T-helper 17 cell (primary cell): ENCODE results near the gene RBM28. TPM values are rescaled to one million over a fixed set of nuclear protein-coding genes. Genes with fewer than 3 reads are reported as not detected.
"Not testable (repeated sequence)": the region's sequence is repeated elsewhere in the genome, so short reads cannot be mapped to it uniquely, and the experiment has no call there.

Experiments
- ATAC-seq: fragments of 150-1000 bp; cut with Tn5 transposase; 2 replicates; pipeline ENCODE4 v1.10.0; 2021; ENCODE audit warnings: mild to moderate bottlenecking, moderate library complexity
- DNase-seq, 3 donors: peaks; one replicate each; pipeline versions ENCODE4 v3.0.0 to v3.0.0-alpha.2; 2020 to 2021
- H3K9me3 ChIP-seq: one replicate; pipeline ENCODE4 v1.7.0; 2013; ENCODE audit warnings: low read length, mild to moderate bottlenecking; ENCODE audit not compliant: control insufficient read depth, poor library complexity, severe bottlenecking
- H3K27ac Mint-ChIP-seq: one replicate; pipeline ENCODE4 v1.8.0; 2022; ENCODE audit warnings: mild to moderate bottlenecking, moderate library complexity, mixed read lengths
- H3K27me3 Mint-ChIP-seq: one replicate; pipeline ENCODE4 v1.8.0; 2022; ENCODE audit warnings: mixed read lengths
- H3K36me3 Mint-ChIP-seq: one replicate; pipeline ENCODE4 v1.8.0; 2022; ENCODE audit warnings: low read depth, mixed read lengths
- H3K4me1 Mint-ChIP-seq: one replicate; pipeline ENCODE4 v1.8.0; 2022; ENCODE audit warnings: mild to moderate bottlenecking, mixed read lengths
- H3K4me3 Mint-ChIP-seq: one replicate; pipeline ENCODE4 v1.8.0; 2022; ENCODE audit warnings: mild to moderate bottlenecking, moderate library complexity, mixed read lengths
- total RNA-seq, 4 donors: library from RNA in 2 of 4; stranded (reverse) in 2 of 4; gene quantifications; one replicate each; pipeline ENCODE4 v1.2.3 and lab custom pipeline; 2022 to 2026

Gene RBM28
- total RNA-seq, 2 donors from 2014 or later: 24.1 to 24.9 TPM

DNA sequence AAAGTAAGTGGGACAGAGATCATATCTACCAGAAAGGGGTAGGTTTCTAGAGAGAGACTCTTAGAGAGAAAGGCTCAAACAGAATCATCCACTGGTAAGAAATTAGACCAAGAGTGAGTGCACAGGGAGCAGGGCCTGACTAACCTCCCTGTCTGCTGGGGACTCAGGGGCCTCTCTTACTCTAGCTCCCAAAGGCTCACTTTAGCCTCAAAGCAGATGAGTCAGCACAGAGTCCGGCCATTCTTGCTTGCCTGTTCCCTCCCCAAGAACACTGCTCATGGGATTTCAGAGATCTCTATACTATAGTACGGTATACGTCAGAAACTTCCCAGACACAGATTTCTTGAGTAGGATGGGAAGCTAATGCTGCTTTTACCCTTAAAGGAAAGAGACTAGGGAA lies 32.7 kb downstream of the RBM28 start:
- H3K4me3 Mint-ChIP-seq: no peak overlapping the region
- H3K27me3 Mint-ChIP-seq: no peaks in the 10 kb centered on the region
- peaks cover 4% of the 10 kb centered on the region for H3K4me1 Mint-ChIP-seq
- no peaks in the 10 kb centered on the region for H3K9me3 ChIP-seq
- ATAC-seq: no peak
- peaks cover 22% of the 10 kb centered on the region for H3K36me3 Mint-ChIP-seq
- H3K27ac Mint-ChIP-seq: no peak overlapping the region
- DNase-seq: no peak

DNA sequence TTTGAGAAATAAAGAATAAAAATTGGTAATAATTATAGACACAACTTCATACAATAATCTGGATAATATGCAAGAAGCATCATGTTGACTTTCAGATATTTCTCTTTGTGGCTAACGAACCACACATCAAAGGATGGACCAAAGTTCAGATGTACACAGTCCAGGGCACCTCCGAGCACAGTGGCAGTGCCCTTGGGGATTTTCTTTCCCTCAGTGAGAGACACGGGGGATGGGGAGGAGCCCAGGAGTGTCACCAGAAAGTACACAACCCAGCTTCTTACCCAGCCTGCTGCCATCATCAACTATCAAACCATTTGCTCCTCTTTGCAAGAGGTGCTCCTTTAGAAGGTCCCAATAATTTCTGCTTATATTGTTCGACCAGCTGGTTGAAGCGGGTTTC lies 33.2 kb downstream of the RBM28 start:
- no peaks in the 10 kb centered on the region for H3K9me3 ChIP-seq
- Mint-ChIP-seq H3K4me3 (no peak overlapping the region), H3K27ac (no peak overlapping the region), H3K4me1 (peaks cover 4% of the 10 kb centered on the region), H3K36me3 (peaks cover 19% of the 10 kb centered on the region), H3K27me3 (no peaks in the 10 kb centered on the region)
- DNase-seq (no peak), ATAC-seq (no peak)

DNA sequence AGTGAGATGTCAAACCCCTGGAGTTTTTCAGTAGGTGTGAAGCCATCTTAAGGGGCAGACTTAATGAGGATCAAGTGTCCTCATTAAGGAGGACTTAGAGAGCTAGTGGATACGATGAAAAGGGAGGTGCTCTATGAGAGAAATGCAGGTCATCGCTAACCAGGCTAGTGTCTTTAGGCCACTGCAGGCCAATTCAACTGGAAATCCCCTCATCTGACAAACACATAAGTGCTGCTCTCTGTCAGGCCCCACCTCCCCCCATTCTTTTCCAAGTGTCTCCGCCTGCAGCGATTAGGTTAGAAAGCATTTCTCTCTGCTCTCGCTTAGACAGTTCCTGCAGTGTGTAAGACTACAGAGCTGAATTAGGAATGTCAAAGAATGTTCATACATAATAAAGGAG lies 33.7 kb downstream of the RBM28 start:
- H3K4me3 Mint-ChIP-seq: no peak overlapping the region
- H3K27me3 Mint-ChIP-seq: no peaks in the 10 kb centered on the region
- no peak overlapping the region for H3K27ac Mint-ChIP-seq
- DNase-seq (no peak), ATAC-seq (no peak)
- H3K36me3 Mint-ChIP-seq: peaks cover 18% of the 10 kb centered on the region
- H3K9me3 ChIP-seq: no peaks in the 10 kb centered on the region
- H3K4me1 Mint-ChIP-seq: peaks cover 4% of the 10 kb centered on the region

DNA sequence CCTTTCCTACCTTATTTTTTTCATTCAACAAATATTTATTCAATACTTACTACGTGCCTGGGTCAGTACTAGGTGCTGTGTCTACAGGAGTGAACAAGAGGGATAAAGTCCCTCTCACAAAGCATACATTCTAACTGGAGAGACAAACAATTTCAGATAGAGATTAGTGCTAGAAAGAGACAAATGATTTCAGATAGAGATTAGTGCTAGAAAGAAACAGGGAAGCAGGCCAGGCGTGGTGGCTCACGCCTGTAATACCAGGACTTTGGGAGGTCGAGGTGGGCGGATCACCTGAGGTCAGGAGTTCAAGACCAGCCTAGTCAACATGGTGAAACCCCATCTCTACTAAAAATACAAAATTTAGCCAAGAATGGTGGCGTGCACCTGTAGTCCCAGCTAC lies 34.6 kb downstream of the RBM28 start:
- DNase-seq (no peak), ATAC-seq (no peak)
- Mint-ChIP-seq H3K27ac (no peak overlapping the region), H3K27me3 (no peaks in the 10 kb centered on the region), H3K4me3 (no peak overlapping the region), H3K4me1 (peaks cover 4% of the 10 kb centered on the region), H3K36me3 (peaks cover 16% of the 10 kb centered on the region)
- H3K9me3 ChIP-seq: no peaks in the 10 kb centered on the region

DNA sequence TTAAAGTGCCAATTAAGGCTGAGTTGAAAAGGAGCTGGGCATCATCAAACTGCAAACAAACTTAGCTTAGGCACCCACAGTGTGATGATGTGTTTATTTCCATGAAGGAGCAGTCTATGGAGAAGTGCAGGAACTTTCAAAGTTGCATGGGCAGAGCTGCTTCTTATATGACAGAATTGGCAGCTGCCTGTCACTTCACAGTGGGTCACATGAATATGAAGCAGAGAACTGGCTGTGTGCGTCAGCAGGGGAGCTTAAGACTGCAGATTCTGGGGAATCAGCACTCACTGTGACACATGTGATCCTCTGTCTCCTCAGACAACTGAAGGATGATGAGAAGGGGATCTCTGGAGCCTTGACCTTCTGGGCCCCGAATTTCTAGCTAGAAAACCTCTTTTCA lies 36.6 kb downstream of the RBM28 start:
- no peak for DNase-seq
- Mint-ChIP-seq H3K36me3 (peaks cover 12% of the 10 kb centered on the region), H3K4me3 (no peak overlapping the region), H3K27ac (no peak overlapping the region), H3K4me1 (peaks cover 6% of the 10 kb centered on the region), H3K27me3 (no peaks in the 10 kb centered on the region)
- ATAC-seq: no peak
- H3K9me3 ChIP-seq: no peaks in the 10 kb centered on the region

DNA sequence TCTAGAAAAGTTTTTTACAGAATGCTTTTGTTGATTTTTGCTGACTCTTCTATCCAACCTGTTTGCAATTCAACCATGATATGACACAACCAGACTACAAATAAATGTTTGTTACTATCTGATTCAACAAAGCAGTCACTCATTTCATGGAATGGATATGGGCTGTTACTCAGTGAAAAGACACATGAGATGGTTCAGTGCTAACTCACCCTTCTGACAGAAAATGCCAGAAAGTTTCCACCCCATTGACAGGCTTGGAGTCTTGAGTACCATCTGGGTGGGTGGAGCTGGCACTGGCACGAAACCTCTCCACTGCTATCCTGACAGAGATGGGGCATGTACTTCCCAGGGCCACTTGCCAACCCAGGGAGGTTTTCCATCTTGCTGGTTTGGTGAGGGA lies 39.5 kb downstream of the RBM28 start:
- H3K4me3 Mint-ChIP-seq: no peak overlapping the region
- peaks cover 9% of the 10 kb centered on the region for H3K36me3 Mint-ChIP-seq
- no peaks in the 10 kb centered on the region for H3K9me3 ChIP-seq
- no peak overlapping the region for H3K27ac Mint-ChIP-seq
- no peak for DNase-seq
- no peaks in the 10 kb centered on the region for H3K27me3 Mint-ChIP-seq
- ATAC-seq: no peak
- peaks cover 6% of the 10 kb centered on the region for H3K4me1 Mint-ChIP-seq

DNA sequence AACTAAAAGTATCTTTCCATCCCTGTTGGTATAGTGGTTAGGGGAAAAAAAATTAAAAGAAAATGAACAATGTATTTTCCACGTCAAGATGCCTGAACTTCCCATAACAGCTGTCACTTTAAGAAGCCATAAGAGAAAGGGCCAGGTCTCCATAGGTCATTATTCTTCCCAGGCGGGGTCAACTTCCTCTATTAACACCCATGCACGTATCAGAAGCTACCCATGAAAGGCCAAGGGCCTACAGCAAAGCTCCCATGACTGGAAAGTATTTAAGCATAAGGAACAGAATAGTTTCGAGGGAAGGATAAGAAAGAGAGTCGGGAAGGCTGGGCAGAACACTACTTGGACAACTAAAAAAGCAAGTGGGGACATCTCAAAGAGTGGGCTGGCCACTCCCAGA lies 40.1 kb downstream of the RBM28 start:
- no peak for ATAC-seq
- Mint-ChIP-seq H3K4me1 (peaks cover 6% of the 10 kb centered on the region), H3K27ac (no peak overlapping the region), H3K4me3 (no peak overlapping the region), H3K27me3 (no peaks in the 10 kb centered on the region), H3K36me3 (peaks cover 6% of the 10 kb centered on the region)
- DNase-seq: no peak
- H3K9me3 ChIP-seq: no peaks in the 10 kb centered on the region

DNA sequence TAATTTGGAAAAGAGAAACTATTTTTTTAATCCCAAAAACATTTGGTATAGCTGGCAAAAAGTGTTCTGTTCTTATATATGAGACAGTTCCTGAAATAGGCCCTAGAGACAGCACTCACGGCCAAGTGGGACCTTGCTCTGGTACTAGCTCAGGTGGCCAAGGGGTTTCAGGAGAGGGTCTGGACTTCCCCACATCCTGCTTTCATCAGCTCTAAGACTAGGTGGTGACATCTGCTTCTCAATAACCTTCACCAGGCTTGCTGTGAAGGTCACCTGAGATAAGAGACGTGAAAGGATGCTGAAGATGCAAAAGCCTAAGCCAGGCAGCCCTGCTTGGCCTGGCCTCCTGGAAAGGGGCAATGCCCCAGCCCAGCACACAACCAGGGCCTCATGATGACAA lies 40.6 kb downstream of the RBM28 start:
- Mint-ChIP-seq H3K4me1 (peaks cover 6% of the 10 kb centered on the region), H3K27ac (peak overlapping the region; percentile 14), H3K4me3 (no peak overlapping the region), H3K27me3 (no peaks in the 10 kb centered on the region), H3K36me3 (peaks cover 6% of the 10 kb centered on the region)
- DNase-seq: no peak
- H3K9me3 ChIP-seq: no peaks in the 10 kb centered on the region
- ATAC-seq: no peak

DNA sequence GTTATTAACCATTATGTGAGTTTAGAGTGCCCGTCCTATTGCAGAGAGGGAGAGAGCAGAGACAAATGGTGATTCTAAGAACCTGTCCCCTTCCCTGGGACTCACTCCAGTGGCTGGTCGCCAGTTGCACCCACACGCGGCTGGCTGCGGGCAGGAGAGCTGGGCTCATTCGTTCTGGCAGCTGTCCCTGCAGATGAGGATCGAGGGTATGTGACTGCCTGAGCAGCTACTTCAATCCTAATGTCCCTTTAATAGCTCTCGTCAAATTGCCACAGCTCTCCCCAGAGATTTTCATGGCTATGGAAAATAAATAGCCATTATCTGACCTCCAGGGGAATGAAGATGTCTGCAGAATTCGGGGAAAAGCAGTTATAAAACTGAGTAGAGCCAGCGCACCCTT lies 41.6 kb downstream of the RBM28 start:
- Mint-ChIP-seq H3K4me1 (peaks cover 6% of the 10 kb centered on the region), H3K36me3 (peaks cover 6% of the 10 kb centered on the region), H3K27ac (no peak overlapping the region), H3K27me3 (no peaks in the 10 kb centered on the region), H3K4me3 (no peak overlapping the region)
- ATAC-seq (no peak), DNase-seq (no peak)
- H3K9me3 ChIP-seq: no peaks in the 10 kb centered on the region

DNA sequence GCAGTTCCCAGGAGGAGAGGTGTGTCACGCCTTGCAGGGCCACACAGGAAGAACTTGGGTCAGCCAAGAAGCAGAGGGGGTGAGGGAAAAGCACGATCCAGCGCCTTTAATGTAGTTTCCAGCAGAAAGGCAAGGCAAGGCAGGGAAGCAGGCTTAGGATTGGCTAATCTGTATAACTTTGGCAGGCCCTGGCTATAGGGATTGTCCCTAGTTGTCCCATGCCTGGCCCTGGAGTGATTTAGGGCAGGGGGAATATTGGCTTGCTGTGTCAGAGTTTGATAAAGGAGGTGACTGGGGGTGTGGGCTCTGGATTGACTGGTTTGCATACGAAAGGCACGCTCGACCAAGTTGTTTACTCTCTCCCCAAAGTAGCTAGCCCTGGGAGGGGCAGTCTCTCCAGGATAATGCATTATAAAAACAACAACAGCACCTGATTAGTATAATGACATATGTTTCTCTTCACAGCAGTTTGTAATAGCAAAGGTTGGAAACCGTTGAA lies 44.5 kb downstream of the RBM28 start:
- no peaks in the 10 kb centered on the region for H3K9me3 ChIP-seq
- ATAC-seq (no peak), DNase-seq (no peak)
- H3K27ac Mint-ChIP-seq: no peak overlapping the region
- no peaks in the 10 kb centered on the region for H3K36me3 Mint-ChIP-seq
- H3K4me3 Mint-ChIP-seq: no peak overlapping the region
- no peaks in the 10 kb centered on the region for H3K27me3 Mint-ChIP-seq
- peaks cover 2% of the 10 kb centered on the region for H3K4me1 Mint-ChIP-seq

DNA sequence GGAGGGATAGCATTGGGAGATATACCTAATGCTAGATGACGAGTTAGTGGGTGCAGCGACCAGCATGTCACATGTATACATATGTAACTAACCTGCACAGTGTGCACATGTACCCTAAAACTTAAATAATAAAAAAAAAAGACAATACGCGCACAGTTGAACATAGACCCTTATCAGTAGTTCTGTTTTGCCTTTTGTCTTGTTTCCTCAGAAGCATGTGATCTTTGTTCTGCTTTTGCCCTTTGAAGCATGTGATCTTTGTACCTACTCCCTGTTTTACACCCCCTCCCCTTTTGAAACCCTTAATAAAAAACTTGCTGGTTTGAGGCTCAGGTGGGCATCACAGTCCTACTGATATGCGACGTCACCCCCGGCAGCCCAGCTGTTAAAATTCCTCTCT lies 45.7 kb downstream of the RBM28 start:
- H3K4me1 Mint-ChIP-seq, H3K9me3 ChIP-seq, H3K36me3 Mint-ChIP-seq, H3K27ac Mint-ChIP-seq, ATAC-seq, H3K4me3 Mint-ChIP-seq, DNase-seq, H3K27me3 Mint-ChIP-seq: not testable (repeated sequence)

DNA sequence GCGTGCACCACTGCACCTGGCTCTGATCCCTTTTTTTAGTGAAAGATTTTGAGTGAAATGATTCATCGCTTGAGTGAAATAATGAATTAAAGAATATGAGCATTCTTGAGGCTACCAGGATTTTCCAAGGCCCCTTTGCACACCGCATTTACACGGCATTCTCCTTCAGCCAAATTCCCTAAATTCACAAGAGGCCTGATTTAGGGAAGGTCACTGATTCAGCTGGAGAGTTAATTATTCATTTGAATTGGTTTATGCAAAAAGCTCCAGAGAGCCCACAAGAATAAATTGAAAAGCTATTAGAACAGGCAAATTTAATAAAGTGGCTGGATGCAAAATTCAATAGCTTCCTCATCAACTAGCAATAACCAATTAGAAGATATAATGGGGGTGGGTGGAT lies 56.2 kb downstream of the RBM28 start:
- no peak for ATAC-seq
- H3K36me3 Mint-ChIP-seq: peaks cover 3% of the 10 kb centered on the region

DNA sequence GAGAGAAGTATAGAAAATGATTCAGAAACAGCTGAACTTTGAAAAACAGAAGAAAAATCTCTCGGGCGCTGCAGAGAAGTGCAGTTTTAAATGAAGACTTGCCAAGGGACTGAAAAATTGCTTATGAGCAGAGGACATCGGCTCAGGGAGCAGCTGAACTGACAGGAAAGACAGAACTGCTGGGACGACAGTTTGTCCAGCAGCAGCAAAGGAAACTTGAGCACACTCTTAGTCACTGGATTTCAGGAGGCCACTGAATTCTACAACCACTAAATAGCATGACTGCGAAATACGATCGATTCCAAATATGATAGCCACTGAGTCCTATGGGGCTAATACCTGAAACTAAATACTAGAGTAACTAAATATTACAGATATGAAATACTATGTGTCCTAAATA lies 59.6 kb downstream of the RBM28 start:
- no peaks in the 10 kb centered on the region for H3K27me3 Mint-ChIP-seq
- peaks cover 7% of the 10 kb centered on the region for H3K36me3 Mint-ChIP-seq
- H3K9me3 ChIP-seq: no peaks in the 10 kb centered on the region
- no peaks in the 10 kb centered on the region for H3K4me1 Mint-ChIP-seq
- H3K4me3 Mint-ChIP-seq: no peak overlapping the region
- DNase-seq: no peak
- no peak overlapping the region for H3K27ac Mint-ChIP-seq
- ATAC-seq: no peak

More for the DNA sequence above, 56.2 kb downstream of the RBM28 start:
- Mint-ChIP-seq H3K4me3 (no peak overlapping the region), H3K4me1 (no peaks in the 10 kb centered on the region), H3K27me3 (no peaks in the 10 kb centered on the region), H3K27ac (no peak overlapping the region)
- H3K9me3 ChIP-seq: no peaks in the 10 kb centered on the region
- DNase-seq: no peak

DNA sequence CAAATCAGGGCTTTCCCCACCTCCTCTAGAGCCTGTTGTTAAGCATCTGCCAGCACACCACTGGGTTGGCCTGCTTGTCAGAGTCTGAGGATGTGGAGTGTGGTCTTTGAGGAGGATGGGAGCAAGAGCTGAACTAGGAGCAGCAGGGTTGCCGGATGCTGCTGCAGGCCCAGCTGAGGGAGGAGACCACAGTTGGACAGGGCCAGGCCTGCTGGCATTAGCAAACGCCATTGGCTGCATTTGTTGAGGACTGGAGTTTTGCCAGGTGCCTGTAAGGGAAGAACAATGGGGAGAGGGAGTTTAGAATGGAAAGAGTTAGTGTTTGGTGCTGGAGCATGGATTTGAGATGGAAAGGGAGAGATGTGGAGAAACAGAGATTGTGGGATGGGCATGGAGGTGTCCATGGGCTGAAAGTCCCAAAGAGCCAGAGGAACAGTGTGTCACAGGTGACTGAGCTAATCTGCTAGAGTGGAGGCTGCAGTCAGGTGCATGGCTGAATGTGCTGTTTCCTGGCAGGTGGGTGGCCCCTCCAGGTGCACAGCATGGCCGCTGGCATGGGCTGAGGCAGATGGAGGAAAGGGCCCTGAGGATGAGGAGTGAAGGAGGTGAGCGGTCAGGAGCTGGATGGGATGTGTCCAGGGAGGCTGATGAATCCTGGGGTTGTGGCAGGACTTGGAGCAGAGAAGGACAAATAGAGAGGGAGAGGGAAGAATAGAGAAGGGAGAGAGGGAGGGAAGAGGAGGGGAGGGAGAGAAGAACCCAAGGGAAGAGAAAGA lies 61.9 kb downstream of the RBM28 start:
- Mint-ChIP-seq H3K4me3 (no peak overlapping the region), H3K27me3 (no peaks in the 10 kb centered on the region)
- no peaks in the 10 kb centered on the region for H3K9me3 ChIP-seq

More for the DNA sequence above, 61.9 kb downstream of the RBM28 start:
- Mint-ChIP-seq H3K27ac (no peak overlapping the region), H3K4me1 (no peaks in the 10 kb centered on the region), H3K36me3 (peaks cover 4% of the 10 kb centered on the region)
- ATAC-seq (no peak), DNase-seq (no peak)
